Body of pancreas (tissue), 4 donors: Measurements from ENCODE around the gene ZNF862.

Experiments used
- POLR2A ChIP-seq, 3 donors: fragments of 450-650 bp; IDR thresholded peaks; one replicate each; pipeline ENCODE4 v1.6.1; 2016; ENCODE audit warnings: antibody characterized with exemption in 3 of 3, mild to moderate bottlenecking in 2 of 3
- TF ChIP-seq, protein P1 (sequence below), 7 experiments: fragments of 450-650 bp in 4 of 7; fragments of 200-600 bp in 3 of 7; sonication (generic) in 3 of 7; IDR thresholded peaks; one replicate each; pipeline ENCODE4 v1.5.1; 2016 to 2019; ENCODE audit warnings: antibody characterized with exemption in 7 of 7

DNA sequence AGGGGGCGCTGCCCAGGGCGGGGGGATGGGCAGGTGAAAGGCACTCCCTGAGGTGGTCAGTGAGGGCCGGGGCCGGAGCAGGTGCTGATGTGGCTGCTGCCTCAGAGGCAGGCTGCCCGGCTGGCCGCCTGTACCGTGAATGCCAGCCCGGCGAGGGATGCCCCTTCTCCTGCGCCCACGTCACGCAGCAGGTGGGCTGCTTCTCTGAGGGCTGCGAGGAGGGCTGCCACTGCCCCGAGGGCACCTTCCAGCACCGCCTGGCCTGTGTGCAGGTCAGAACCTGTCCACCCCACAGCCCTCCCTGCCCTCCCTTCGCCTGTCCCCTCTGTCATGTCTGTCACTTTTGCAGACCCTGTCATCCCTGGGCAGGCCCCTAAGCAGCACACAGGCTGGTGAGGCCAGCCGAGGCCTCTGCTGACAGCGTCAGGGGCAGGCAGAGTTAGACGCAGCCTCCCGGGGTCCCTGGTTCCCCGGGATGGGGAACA is 21.9 kb upstream of the ZNF862 start:
- no peak for TF ChIP-seq POLR2A (IDR thresholded peaks at IDR 0.05)
- TF ChIP-seq, protein P1, sequence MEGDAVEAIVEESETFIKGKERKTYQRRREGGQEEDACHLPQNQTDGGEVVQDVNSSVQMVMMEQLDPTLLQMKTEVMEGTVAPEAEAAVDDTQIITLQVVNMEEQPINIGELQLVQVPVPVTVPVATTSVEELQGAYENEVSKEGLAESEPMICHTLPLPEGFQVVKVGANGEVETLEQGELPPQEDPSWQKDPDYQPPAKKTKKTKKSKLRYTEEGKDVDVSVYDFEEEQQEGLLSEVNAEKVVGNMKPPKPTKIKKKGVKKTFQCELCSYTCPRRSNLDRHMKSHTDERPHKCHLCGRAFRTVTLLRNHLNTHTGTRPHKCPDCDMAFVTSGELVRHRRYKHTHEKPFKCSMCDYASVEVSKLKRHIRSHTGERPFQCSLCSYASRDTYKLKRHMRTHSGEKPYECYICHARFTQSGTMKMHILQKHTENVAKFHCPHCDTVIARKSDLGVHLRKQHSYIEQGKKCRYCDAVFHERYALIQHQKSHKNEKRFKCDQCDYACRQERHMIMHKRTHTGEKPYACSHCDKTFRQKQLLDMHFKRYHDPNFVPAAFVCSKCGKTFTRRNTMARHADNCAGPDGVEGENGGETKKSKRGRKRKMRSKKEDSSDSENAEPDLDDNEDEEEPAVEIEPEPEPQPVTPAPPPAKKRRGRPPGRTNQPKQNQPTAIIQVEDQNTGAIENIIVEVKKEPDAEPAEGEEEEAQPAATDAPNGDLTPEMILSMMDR (IDR thresholded peaks at IDR 0.05), result no peak
